Measurements from ENCODE around the gene MVP.

MVP gene

GRCh38 chr16:29807426-29808218 is 12.6 kb upstream of the MVP start:
- no peaks in the 10 kb centered on the region for H3K27me3 Mint-ChIP-seq
- DNase-seq (peak; percentile 84 to 87 (median 85)), ATAC-seq (replicated peaks) (peak; percentile 52)
- peak overlapping the region; percentile 94 to 96 for H3K27ac Mint-ChIP-seq
- H3K9me3 Mint-ChIP-seq: no peaks in the 10 kb centered on the region
- peaks cover 48 to 53% of the 10 kb centered on the region in 2 donors for H3K4me1 Mint-ChIP-seq (ENCODE audit: low read depth in 2 of 2)
- H3K36me3 Mint-ChIP-seq (ENCODE audit: insufficient read depth): peaks cover 76% of the 10 kb centered on the region
- peak overlapping the region; percentile 83 to 95 for H3K4me3 Mint-ChIP-seq

GRCh38 chr16:29808219-29808900 is 11.9 kb upstream of the MVP start:
- ATAC-seq (replicated peaks) (no peak), DNase-seq (peak in 1 of 3 experiments; percentile 24)
- H3K27me3 Mint-ChIP-seq: no peaks in the 10 kb centered on the region
- peak overlapping the region; percentile 94 to 96 for H3K27ac Mint-ChIP-seq
- peaks cover 48 to 53% of the 10 kb centered on the region in 2 donors for H3K4me1 Mint-ChIP-seq (ENCODE audit: low read depth in 2 of 2)
- no peaks in the 10 kb centered on the region for H3K9me3 Mint-ChIP-seq
- H3K36me3 Mint-ChIP-seq (ENCODE audit: insufficient read depth): peaks cover 75% of the 10 kb centered on the region
- H3K4me3 Mint-ChIP-seq: peak overlapping the region; percentile 83 to 95

DNA sequence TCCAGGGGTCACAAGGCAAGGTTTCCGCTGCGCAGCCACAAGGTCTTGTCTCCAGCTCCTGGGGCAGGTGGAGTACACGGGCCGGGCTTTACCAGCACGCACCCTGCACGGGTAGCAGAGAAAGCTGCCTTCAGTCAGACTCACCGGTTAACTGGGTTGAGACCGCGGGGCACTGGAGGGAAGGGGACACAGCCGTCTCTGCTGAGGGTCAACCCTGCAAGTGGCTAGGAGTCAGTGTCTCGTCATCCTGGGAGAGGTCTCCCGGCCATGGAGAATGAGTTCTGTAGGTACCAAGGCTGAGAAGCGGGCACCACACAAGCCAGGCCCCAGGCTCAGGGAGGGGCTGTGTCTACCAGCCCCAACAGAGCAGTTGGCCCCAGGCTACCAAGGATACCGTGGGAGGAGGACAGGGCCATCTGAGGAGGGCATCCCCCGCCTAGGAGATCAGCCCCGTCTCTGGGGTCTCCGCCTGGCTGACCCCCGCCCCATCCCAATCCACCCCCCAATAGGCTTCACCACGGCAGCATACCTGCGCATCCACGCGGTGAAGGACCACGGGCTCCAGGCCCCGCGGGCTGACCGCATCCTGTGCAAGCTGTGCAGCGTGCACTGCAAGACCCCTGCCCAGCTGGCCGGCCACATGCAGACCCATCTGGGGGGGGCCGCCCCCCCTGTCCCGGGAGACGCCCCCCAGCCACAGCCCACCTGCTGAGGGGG is 11.1 kb upstream of the MVP start:
- H3K27ac Mint-ChIP-seq: peak overlapping the region; percentile 94 to 96
- peaks cover 69% of the 10 kb centered on the region for H3K36me3 Mint-ChIP-seq (ENCODE audit: insufficient read depth)
- peak overlapping the region; percentile 83 to 95 for H3K4me3 Mint-ChIP-seq
- ATAC-seq (replicated peaks) (no peak), DNase-seq (no peak)
- no peaks in the 10 kb centered on the region for H3K9me3 Mint-ChIP-seq
- peaks cover 43 to 52% of the 10 kb centered on the region in 2 donors for H3K4me1 Mint-ChIP-seq (ENCODE audit: low read depth in 2 of 2)
- H3K27me3 Mint-ChIP-seq: no peaks in the 10 kb centered on the region

- Mint-ChIP-seq H3K36me3 (ENCODE audit: insufficient read depth) (peaks cover 64% of the 10 kb centered on the region), H3K27ac (peak overlapping the region; percentile 91 to 94), H3K4me1 (ENCODE audit: low read depth in 2 of 2) (peaks cover 45 to 53% of the 10 kb centered on the region in 2 donors), H3K9me3 (no peaks in the 10 kb centered on the region), H3K27me3 (no peaks in the 10 kb centered on the region), H3K4me3 (peak overlapping the region; percentile 83 to 95)
- DNase-seq (peak; percentile 63 to 65 (median 63)), ATAC-seq (replicated peaks) (no peak)
These were observed 10.2 kb upstream of the MVP start for GRCh38 chr16:29809850-29810698.

DNA sequence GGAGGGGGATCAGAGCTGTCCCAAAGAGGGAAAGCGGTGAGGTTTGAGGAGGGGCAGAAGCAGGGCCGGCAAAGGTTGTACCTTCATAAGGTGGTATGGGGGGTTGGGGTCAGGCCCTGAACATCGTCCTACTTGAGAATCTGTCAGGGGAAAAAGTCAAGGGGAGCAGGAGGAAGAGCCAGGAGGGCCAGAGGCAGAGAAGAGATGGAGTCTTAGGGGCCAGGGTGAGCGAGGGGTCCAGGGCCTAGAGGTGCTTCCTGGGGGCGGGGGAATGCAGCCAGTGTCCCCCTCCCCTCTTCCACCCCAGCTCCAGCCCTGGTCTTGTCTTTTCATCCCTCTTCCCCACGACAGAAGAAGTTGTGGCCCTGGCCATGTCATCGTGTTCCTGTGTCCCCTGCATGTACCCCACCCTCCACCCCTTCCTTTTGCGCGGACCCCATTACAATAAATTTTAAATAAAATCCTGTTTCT is 9.5 kb upstream of the MVP start:
- no peaks in the 10 kb centered on the region for H3K27me3 Mint-ChIP-seq
- no peak for ATAC-seq (replicated peaks)
- H3K9me3 Mint-ChIP-seq: no peaks in the 10 kb centered on the region
- DNase-seq: no peak
- H3K4me3 Mint-ChIP-seq: peak overlapping the region; percentile 83 to 95
- peaks cover 64% of the 10 kb centered on the region for H3K36me3 Mint-ChIP-seq (ENCODE audit: insufficient read depth)
- peaks cover 48 to 55% of the 10 kb centered on the region in 2 donors for H3K4me1 Mint-ChIP-seq (ENCODE audit: low read depth in 2 of 2)
- H3K27ac Mint-ChIP-seq: peak overlapping the region; percentile 91 to 94

DNA sequence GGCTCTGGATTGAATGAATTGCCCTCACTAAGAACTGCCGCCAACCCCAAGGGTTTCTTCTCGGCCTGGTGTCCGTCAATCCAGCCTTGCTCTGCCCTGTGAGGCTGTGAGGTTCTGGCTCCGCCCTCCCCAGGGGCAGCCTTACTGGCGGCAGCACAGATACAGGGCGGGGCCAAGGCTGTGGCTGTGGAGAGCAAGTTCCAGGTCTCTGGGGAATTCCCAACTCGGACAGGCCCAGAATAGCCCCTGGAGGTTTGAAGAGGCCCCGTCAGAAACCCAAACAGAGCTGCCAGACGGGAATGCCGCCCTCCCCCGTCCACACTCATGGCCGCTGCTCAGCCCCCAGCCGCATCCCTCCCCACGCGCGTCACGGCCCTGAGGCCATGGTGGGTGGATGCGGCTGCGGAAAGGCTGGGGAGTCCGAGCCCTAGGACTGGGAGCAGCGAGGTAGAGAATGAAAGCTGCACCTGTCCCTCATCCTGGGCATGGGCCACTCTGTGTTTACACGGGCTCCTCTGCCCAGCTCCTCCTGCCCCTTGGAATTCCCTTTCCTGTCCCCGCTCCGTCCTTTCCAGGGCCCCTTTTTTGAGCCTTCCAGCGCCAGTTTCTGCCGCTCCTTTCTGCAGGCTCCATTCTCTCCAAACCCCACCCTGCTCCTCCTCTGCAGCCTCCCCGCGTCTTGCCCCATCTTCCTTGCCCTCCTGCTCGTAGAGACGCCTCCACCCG is 8.9 kb upstream of the MVP start:
- H3K27me3 Mint-ChIP-seq: no peaks in the 10 kb centered on the region
- peaks cover 52 to 58% of the 10 kb centered on the region in 2 donors for H3K4me1 Mint-ChIP-seq (ENCODE audit: low read depth in 2 of 2)
- peak overlapping the region; percentile 83 to 95 for H3K4me3 Mint-ChIP-seq
- DNase-seq (peak; percentile 57 to 65 (median 61)), ATAC-seq (replicated peaks) (peak; percentile 21)
- no peaks in the 10 kb centered on the region for H3K9me3 Mint-ChIP-seq
- peaks cover 66% of the 10 kb centered on the region for H3K36me3 Mint-ChIP-seq (ENCODE audit: insufficient read depth)
- H3K27ac Mint-ChIP-seq: peak overlapping the region; percentile 91 to 94

DNA sequence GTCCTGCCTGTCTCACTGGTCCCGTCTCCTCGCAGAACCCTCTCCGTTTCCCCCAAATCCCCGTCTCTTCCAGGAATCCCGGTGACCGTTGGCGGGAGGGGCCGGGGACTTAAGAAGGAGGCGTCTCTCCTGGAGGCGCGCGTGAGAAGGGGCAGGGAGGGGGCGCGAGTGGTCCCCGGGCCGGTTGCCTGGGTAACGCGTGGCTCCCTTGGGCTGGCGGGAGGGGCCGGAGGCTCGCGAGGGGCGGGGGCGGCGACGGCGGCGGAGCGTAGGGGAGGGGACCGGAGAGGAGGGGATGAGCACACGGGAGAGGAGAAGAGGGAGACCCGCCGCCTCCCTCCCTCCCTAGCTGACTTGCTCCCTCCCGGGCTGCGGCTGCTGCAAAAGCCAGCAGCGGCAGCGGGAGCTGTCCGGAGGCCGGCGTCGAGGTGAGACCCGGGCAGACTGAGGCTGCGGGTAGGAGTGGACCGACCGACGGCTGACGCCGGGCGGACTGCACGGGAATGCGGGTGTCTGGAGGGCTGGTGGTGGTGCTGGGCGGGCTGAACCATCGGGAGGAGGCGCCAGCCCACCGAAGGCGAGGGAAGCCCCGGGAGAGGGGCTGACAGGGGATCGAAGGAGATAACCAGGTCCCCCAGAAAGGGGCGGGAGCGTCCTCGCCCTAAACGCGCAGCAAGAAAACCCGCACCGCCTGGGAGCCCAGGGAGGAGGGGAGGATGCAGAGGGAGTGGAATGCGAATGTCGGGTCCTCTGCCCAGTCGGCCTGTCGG is 8.2 kb upstream of the MVP start, which contains the start of gene PRRT2:
Gene PRRT2, plus strand, starts transcription at position 298 of the 770 bp plus-strand sequence. CDS start 862 bp downstream, outside the sequence.
- H3K4me1 Mint-ChIP-seq (ENCODE audit: low read depth in 2 of 2): peaks cover 60 to 64% of the 10 kb centered on the region in 2 donors
- H3K4me3 Mint-ChIP-seq: peak within 1 kb of the TSS; percentile 83 to 95
- H3K27me3 Mint-ChIP-seq: no peaks in the 10 kb centered on the region
- H3K9me3 Mint-ChIP-seq: no peaks in the 10 kb centered on the region
- DNase-seq: peak in 1 of 3 experiments; percentile 23
- no peak for ATAC-seq (replicated peaks)
- peak within 1 kb of the TSS; percentile 91 to 94 for H3K27ac Mint-ChIP-seq
- H3K36me3 Mint-ChIP-seq (ENCODE audit: insufficient read depth): peaks cover 70% of the 10 kb centered on the region

DNA sequence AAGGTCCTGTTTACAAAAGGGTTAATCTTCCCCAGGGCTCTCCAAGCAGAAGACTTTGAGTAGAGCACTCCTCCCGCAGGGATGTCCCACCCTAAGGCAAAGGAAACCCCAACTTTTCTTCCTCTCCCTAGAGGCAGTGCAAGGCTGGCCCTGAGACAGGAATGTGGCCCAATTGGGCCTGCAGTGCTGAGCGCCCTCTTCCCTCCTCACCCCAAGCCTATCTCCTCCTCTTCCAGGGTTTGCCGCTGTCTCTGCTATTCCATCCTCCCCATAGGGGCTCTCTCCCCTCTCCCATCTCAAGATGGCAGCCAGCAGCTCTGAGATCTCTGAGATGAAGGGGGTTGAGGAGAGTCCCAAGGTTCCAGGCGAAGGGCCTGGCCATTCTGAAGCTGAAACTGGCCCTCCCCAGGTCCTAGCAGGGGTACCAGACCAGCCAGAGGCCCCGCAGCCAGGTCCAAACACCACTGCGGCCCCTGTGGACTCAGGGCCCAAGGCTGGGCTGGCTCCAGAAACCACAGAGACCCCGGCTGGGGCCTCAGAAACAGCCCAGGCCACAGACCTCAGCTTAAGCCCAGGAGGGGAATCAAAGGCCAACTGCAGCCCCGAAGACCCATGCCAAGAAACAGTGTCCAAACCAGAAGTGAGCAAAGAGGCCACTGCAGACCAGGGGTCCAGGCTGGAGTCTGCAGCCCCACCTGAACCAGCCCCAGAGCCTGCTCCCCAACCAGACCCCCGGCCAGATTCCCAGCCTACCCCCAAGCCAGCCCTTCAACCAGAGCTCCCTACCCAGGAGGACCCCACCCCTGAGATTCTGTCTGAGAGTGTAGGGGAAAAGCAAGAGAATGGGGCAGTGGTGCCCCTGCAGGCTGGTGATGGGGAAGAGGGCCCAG is 7.3 kb upstream of the MVP start:
- no peak for ATAC-seq (replicated peaks)
- Mint-ChIP-seq H3K9me3 (no peaks in the 10 kb centered on the region), H3K27me3 (no peaks in the 10 kb centered on the region), H3K36me3 (ENCODE audit: insufficient read depth) (peaks cover 68% of the 10 kb centered on the region), H3K27ac (peak overlapping the region in 1 of 2 donors; percentile 21), H3K4me1 (ENCODE audit: low read depth in 2 of 2) (peaks cover 58 to 63% of the 10 kb centered on the region in 2 donors), H3K4me3 (peak overlapping the region; percentile 83 to 95)
- DNase-seq: no peak

DNA sequence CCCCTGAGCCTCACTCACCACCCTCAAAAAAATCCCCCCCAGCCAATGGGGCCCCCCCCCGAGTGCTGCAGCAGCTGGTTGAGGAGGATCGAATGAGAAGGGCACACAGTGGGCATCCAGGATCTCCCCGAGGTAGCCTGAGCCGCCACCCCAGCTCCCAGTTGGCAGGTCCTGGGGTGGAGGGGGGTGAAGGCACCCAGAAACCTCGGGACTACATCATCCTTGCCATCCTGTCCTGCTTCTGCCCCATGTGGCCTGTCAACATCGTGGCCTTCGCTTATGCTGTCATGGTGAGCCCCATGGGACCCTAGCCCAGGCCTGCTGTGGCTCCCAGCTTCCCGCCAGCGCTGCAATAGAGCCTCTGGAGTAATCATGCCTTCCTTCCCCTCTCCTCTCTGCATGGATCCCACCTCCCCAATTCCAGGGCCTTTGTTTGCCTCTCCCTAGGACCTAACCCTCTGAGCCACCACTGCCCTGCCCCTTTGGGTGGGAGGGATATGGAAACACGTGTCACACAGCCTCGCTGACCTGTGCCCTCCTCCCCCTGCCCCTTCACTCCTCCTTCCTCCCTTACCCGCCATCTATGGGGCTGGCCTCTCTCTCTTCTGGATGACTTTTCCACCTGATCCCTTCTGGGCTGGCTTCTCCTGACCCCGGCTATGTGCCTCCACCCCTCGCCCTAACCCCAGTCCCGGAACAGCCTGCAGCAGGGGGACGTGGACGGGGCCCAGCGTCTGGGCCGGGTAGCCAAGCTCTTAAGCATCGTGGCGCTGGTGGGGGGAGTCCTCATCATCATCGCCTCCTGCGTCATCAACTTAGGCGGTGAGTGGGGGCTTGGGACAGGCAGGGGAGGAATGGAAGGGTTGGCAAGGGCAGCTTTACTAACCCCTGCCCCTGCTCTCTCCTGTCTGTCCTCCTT is 6.4 kb upstream of the MVP start:
- no peak for DNase-seq
- peak overlapping the region; percentile 91 to 93 for H3K4me3 Mint-ChIP-seq
- H3K4me1 Mint-ChIP-seq (ENCODE audit: low read depth in 2 of 2): peaks cover 57 to 63% of the 10 kb centered on the region in 2 donors
- peaks cover 68% of the 10 kb centered on the region for H3K36me3 Mint-ChIP-seq (ENCODE audit: insufficient read depth)
- no peaks in the 10 kb centered on the region for H3K9me3 Mint-ChIP-seq
- no peak for ATAC-seq (replicated peaks)
- H3K27ac Mint-ChIP-seq: peak overlapping the region in 1 of 2 donors; percentile 67
- H3K27me3 Mint-ChIP-seq: no peaks in the 10 kb centered on the region

DNA sequence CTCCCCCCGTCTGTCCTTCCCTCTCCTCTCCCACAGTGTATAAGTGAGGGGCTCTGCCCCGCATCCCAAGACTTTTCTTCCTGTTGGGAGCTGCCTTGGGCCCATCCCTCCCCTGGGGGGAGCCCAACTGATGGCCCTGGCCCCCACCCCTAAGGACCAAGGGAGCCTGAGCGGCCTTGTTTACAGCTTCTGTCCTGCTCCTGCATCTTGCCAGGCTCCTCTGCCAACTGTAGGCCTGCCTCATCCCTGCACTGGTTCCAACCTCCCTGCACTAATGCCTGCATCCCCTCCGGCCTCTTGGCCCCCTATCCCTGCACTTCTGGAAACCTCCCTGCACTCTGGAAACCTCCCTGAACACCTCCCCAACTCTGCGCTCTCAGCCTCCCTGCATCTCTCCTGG is 5.7 kb upstream of the MVP start:
- Mint-ChIP-seq H3K4me1 (ENCODE audit: low read depth in 2 of 2) (peaks cover 60 to 66% of the 10 kb centered on the region in 2 donors), H3K9me3 (no peaks in the 10 kb centered on the region), H3K27ac (peak overlapping the region; percentile 63 to 67), H3K36me3 (ENCODE audit: insufficient read depth) (peaks cover 71% of the 10 kb centered on the region), H3K4me3 (peak overlapping the region; percentile 91 to 93), H3K27me3 (no peaks in the 10 kb centered on the region)
- DNase-seq (no peak), ATAC-seq (replicated peaks) (no peak)

Data from effector memory CD8-positive, alpha-beta T cell (primary cell).